Panc1 (cell line): ENCODE data around the gene FAM174A.

Source experiments
- CTCF ChIP-seq: fragments of 450-650 bp; IDR thresholded peaks from 2 replicates; pipeline ENCODE4 v1.5.1; 2017; ENCODE audit warnings: mild to moderate bottlenecking
- POLR2AphosphoS5 ChIP-seq: IDR thresholded peaks from 2 replicates; pipeline ENCODE4 v1.6.1; 2012; ENCODE audit warnings: mild to moderate bottlenecking, low read depth, low read length, moderate library complexity
- REST ChIP-seq, 2 experiments: IDR thresholded peaks; 2 replicates each; pipeline ENCODE4 v1.6.1; 2011 to 2012; ENCODE audit warnings: low read depth in 2 of 2, control low read depth in 1 of 2, low read length in 1 of 2, mild to moderate bottlenecking in 1 of 2, moderate library complexity in 1 of 2; ENCODE audit not compliant: insufficient read depth in 1 of 2
- SIN3A ChIP-seq: IDR thresholded peaks from 2 replicates; pipeline ENCODE4 v1.6.1; 2012; ENCODE audit warnings: low read depth, mild to moderate bottlenecking, low read length, moderate library complexity, borderline replicate concordance; ENCODE audit not compliant: insufficient read depth
- TCF7L2 ChIP-seq: IDR thresholded peaks from 2 replicates; pipeline ENCODE4 v1.6.1; 2011; ENCODE audit warnings: mild to moderate bottlenecking, low read depth, low read length, inconsistent platforms

DNA sequence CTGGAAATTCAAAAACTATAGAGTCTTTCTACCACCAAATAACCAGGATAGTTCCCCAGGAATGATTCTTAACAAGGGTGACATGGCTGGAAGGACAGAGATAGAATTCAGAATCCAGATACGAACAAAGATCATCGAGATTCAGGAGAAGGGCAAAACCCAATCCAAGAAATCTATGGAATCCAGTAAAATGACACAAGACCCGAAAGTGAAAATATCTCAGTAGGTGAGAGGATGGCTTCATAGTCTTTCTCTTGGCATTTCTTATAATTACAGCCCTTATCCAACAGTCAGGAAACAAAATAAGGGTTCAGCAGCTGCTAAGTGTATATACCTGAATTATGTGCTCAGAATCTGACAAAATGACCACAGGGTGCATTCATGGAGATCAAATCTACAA lies 81.8 kb downstream of the FAM174A start:
- no peak for TF ChIP-seq CTCF
- no peak for TF ChIP-seq POLR2AphosphoS5
- TF ChIP-seq SIN3A = no peak
- TF ChIP-seq REST (IDR thresholded peaks at IDR 0.05; ENCODE audit: insufficient read depth in 1 of 2, low read depth in 2 of 2, low read length in 1 of 2) = no peak
- no peak for TF ChIP-seq TCF7L2
